Measurements from ENCODE around the gene MTRFR.
A peak's percentile ranks its signal among the peaks of the same experiment; 100 is the strongest.

The MTRFR gene

GRCh38 chr12:123288751-123289346, 55.6 kb downstream of the MTRFR start:
- no peak overlapping the region for H3K4me3 ChIP-seq (ENCODE audit: low read depth, low read length)
- H3K27me3 ChIP-seq (ENCODE audit: control insufficient read depth, insufficient read depth, low read length) = no peaks in the 10 kb centered on the region
- H3K9ac ChIP-seq = no peak overlapping the region
- no peak overlapping the region for H3K4me2 ChIP-seq (ENCODE audit: low read length)
- no peak overlapping the region for H3K27ac ChIP-seq
- no peaks in the 10 kb centered on the region for H3K36me3 ChIP-seq (ENCODE audit: control insufficient read depth, insufficient read depth, low read length)
- no peaks in the 10 kb centered on the region for H3K9me3 ChIP-seq (ENCODE audit: control insufficient read depth, low read length)
- TF ChIP-seq, protein P1, sequence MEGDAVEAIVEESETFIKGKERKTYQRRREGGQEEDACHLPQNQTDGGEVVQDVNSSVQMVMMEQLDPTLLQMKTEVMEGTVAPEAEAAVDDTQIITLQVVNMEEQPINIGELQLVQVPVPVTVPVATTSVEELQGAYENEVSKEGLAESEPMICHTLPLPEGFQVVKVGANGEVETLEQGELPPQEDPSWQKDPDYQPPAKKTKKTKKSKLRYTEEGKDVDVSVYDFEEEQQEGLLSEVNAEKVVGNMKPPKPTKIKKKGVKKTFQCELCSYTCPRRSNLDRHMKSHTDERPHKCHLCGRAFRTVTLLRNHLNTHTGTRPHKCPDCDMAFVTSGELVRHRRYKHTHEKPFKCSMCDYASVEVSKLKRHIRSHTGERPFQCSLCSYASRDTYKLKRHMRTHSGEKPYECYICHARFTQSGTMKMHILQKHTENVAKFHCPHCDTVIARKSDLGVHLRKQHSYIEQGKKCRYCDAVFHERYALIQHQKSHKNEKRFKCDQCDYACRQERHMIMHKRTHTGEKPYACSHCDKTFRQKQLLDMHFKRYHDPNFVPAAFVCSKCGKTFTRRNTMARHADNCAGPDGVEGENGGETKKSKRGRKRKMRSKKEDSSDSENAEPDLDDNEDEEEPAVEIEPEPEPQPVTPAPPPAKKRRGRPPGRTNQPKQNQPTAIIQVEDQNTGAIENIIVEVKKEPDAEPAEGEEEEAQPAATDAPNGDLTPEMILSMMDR (IDR thresholded peaks at IDR 0.05) = no peak
- no peaks in the 10 kb centered on the region for H3K79me2 ChIP-seq
- H2AFZ ChIP-seq = no peak overlapping the region
- H3K4me1 ChIP-seq = no peaks in the 10 kb centered on the region

GRCh38 chr12:123289911-123290310, 56.7 kb downstream of the MTRFR start:
- H3K4me1 ChIP-seq = no peaks in the 10 kb centered on the region
- TF ChIP-seq, protein P1 (IDR thresholded peaks at IDR 0.05) = no peak
- H3K36me3 ChIP-seq (ENCODE audit: control insufficient read depth, insufficient read depth, low read length) = no peaks in the 10 kb centered on the region
- no peaks in the 10 kb centered on the region for H3K9me3 ChIP-seq (ENCODE audit: control insufficient read depth, low read length)
- H3K4me3 ChIP-seq (ENCODE audit: low read depth, low read length) = no peak overlapping the region
- no peak overlapping the region for H3K27ac ChIP-seq
- H3K27me3 ChIP-seq (ENCODE audit: control insufficient read depth, insufficient read depth, low read length) = no peaks in the 10 kb centered on the region
- no peaks in the 10 kb centered on the region for H3K79me2 ChIP-seq
- H2AFZ ChIP-seq = no peak overlapping the region
- H3K4me2 ChIP-seq (ENCODE audit: low read length) = no peak overlapping the region
- H3K9ac ChIP-seq = no peak overlapping the region

DNA sequence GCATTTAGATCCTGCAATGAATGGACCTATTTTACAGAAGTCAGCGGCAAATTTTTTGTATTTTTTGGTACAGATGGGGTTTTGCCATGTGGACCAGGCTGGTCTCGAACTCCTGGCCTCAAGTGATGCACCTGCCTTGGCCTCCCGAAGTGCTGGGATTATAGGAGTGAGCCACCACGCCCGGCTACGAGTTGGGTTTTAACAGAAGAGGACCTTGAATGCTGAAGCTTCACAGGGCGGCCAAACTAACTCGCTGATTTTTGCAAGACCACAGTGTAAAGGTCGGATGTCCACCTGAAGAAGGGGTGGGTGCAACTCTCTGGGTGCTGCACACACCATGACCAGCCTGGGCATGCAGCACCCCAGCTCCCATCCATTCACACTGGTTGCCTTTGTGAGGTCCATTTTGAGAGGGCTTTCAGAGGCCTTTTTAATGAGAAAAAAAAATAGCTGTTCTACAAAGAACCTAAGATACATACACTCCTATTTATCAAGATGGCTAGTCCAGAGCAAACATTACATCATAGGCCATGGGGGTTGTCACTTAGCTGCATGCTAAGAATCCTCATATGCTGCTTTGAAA, 60.0 kb downstream of the MTRFR start:
- no peak overlapping the region for H3K27ac ChIP-seq
- no peak overlapping the region for H3K9ac ChIP-seq
- H3K4me3 ChIP-seq (ENCODE audit: low read depth, low read length) = no peak overlapping the region
- H3K79me2 ChIP-seq = no peaks in the 10 kb centered on the region
- H3K4me2 ChIP-seq (ENCODE audit: low read length) = no peak overlapping the region
- H3K36me3 ChIP-seq (ENCODE audit: control insufficient read depth, insufficient read depth, low read length) = no peaks in the 10 kb centered on the region
- H3K9me3 ChIP-seq (ENCODE audit: control insufficient read depth, low read length) = no peaks in the 10 kb centered on the region
- H3K27me3 ChIP-seq (ENCODE audit: control insufficient read depth, insufficient read depth, low read length) = no peaks in the 10 kb centered on the region
- H3K4me1 ChIP-seq = no peaks in the 10 kb centered on the region
- no peak overlapping the region for H2AFZ ChIP-seq
- TF ChIP-seq, protein P1 (IDR thresholded peaks at IDR 0.05) = no peak

DNA sequence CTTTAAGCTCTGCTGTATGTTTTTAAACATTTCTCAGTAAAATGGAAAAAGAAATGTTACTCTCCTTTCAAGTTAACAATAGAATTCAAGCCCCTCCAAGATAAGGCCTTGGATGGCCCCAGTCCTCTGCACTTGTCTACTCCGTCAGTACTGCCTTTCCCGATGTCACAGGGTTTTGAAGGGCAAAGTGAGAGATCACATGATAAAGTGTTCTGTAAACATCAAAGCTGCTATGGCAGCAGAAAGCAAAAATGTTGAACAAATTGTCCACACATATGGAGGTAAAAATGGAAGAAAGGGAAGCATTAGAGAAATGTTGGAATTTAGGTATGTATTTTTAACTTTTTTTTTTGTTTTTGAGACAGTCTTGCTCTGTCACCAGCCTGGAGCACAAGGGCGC, 71.9 kb downstream of the MTRFR start:
- Histone ChIP-seq H3K27ac (peak overlapping the region; percentile 70), H3K4me3 (ENCODE audit: low read depth, low read length) (peak overlapping the region; percentile 38), H3K36me3 (ENCODE audit: control insufficient read depth, insufficient read depth, low read length) (no peaks in the 10 kb centered on the region), H3K79me2 (no peaks in the 10 kb centered on the region), H3K27me3 (ENCODE audit: control insufficient read depth, insufficient read depth, low read length) (no peaks in the 10 kb centered on the region), H3K9me3 (ENCODE audit: control insufficient read depth, low read length) (no peaks in the 10 kb centered on the region), H2AFZ (peak overlapping the region; percentile 66), H3K4me2 (ENCODE audit: low read length) (peak overlapping the region; percentile 41), H3K9ac (no peak overlapping the region), H3K4me1 (peaks cover 10% of the 10 kb centered on the region)
- TF ChIP-seq, protein P1 (IDR thresholded peaks at IDR 0.05) = no peak

DNA sequence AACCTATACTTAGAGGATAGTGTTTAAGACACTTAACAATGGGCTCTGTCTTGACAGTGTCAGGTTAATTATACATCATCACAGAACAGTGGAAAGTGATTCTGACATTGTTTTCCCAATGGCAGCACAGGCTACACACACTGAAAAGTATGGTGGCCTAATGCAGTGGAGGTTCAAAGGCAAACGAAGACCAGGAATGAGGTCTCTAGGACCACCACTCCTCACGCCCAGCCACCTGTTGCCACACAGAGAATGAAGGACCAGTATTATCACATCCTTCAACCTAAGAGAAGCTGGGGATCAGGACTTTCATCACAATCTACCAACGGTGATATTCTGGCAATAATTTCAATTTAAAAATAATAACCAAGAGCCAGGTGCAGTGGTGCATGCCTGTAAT, 73.0 kb downstream of the MTRFR start:
- Histone ChIP-seq H3K36me3 (ENCODE audit: control insufficient read depth, insufficient read depth, low read length) (no peaks in the 10 kb centered on the region), H3K79me2 (no peaks in the 10 kb centered on the region), H3K4me1 (peaks cover 10% of the 10 kb centered on the region), H2AFZ (no peak overlapping the region), H3K27me3 (ENCODE audit: control insufficient read depth, insufficient read depth, low read length) (no peaks in the 10 kb centered on the region), H3K27ac (no peak overlapping the region), H3K9ac (no peak overlapping the region), H3K4me3 (ENCODE audit: low read depth, low read length) (no peak overlapping the region), H3K9me3 (ENCODE audit: control insufficient read depth, low read length) (no peaks in the 10 kb centered on the region), H3K4me2 (ENCODE audit: low read length) (no peak overlapping the region)
- TF ChIP-seq, protein P1 (IDR thresholded peaks at IDR 0.05) = no peak

Measured in parathyroid adenoma (tissue), 2 donors.